Lower lobe of right lung (tissue), 2 donors: ENCODE data around the gene GYG1. TPM values are rescaled to one million over a fixed set of nuclear protein-coding genes. Genes with fewer than 3 reads are reported as not detected.

Experiments used
- ATAC-seq, 2 donors: fragments of 200-7000 bp; cut with Tn5 transposase; one replicate each; pipeline ENCODE4 v1.9.1; 2020 to 2022; ENCODE audit warnings: mild to moderate bottlenecking in 2 of 2, moderate library complexity in 2 of 2
- DNase-seq: peaks from one replicate; pipeline ENCODE4 v3.0.0-alpha.2; 2020
- H3K27ac ChIP-seq: fragments of 200-600 bp; one replicate; pipeline ENCODE4 v1.8.0; 2022
- H3K27me3 ChIP-seq: fragments of 200-600 bp; one replicate; pipeline ENCODE4 v1.8.0; 2022; ENCODE audit warnings: low read depth
- H3K36me3 ChIP-seq: fragments of 200-600 bp; one replicate; pipeline ENCODE4 v1.8.0; 2022; ENCODE audit warnings: mild to moderate bottlenecking
- H3K4me1 ChIP-seq: fragments of 200-600 bp; one replicate; pipeline ENCODE4 v1.8.0; 2022
- H3K4me3 ChIP-seq: fragments of 200-600 bp; one replicate; pipeline ENCODE4 v1.8.0; 2022; ENCODE audit warnings: mild to moderate bottlenecking
- H3K9me3 ChIP-seq: fragments of 200-600 bp; one replicate; pipeline ENCODE4 v1.8.0; 2022
- CTCF ChIP-seq: fragments of 200-600 bp; IDR thresholded peaks from one replicate; pipeline ENCODE4 v1.8.0; 2022; ENCODE audit warnings: antibody characterized with exemption, mild to moderate bottlenecking
- intact Hi-C: fragments of 100-400 bp; cut with DNase I; formaldehyde crosslinking; loops from one replicate; pipeline ENCODE4 v1.11.0; 2022
- total RNA-seq: library from RNA; stranded (reverse); fragmentation: NEBNext Ultra II Directional; extraction: Animal tissue kit (Norgen Biotek cat#: 25700); gene quantifications from one replicate; pipeline ENCODE4 v1.2.1, GENCODE V29; 2021
- donor health status: DM: no; HTN: yes; CAD: no; lungs with severe emphysema.

GYG1 gene
- total RNA-seq, 1 donor from 2014 or later: 51.3 TPM

GRCh38 chr3:148998715-148999423 is 7.5 kb downstream of the GYG1 start:
- DNase-seq (no peak), ATAC-seq (no peak)
- Histone ChIP-seq H3K27ac (peak overlapping the region; percentile 21), H3K27me3 (no peaks in the 10 kb centered on the region), H3K4me1 (peaks cover 18% of the 10 kb centered on the region), H3K4me3 (no peak overlapping the region), H3K36me3 (peaks cover 58% of the 10 kb centered on the region), H3K9me3 (no peaks in the 10 kb centered on the region)
- intact Hi-C loops: no loop called here
- TF ChIP-seq CTCF: no peak

- no peaks in the 10 kb centered on the region for H3K9me3 ChIP-seq
- no peak for TF ChIP-seq CTCF
- no peaks in the 10 kb centered on the region for H3K27me3 ChIP-seq
- no peak for ATAC-seq
- no peak overlapping the region for H3K4me3 ChIP-seq
- no peak for DNase-seq
- H3K4me1 ChIP-seq: peaks cover 18% of the 10 kb centered on the region
- peaks cover 60% of the 10 kb centered on the region for H3K36me3 ChIP-seq
- intact Hi-C loops: no loop called here
- H3K27ac ChIP-seq: no peak overlapping the region
These were observed 8.5 kb downstream of the GYG1 start for GRCh38 chr3:148999806-149000205.

GRCh38 chr3:149000206-149000745 is 8.9 kb downstream of the GYG1 start:
- DNase-seq (no peak), ATAC-seq (peak in 1 of 2 donors; percentile 48)
- intact Hi-C loops: no loop called here
- TF ChIP-seq CTCF: no peak
- no peak overlapping the region for H3K27ac ChIP-seq
- H3K4me3 ChIP-seq: no peak overlapping the region
- H3K27me3 ChIP-seq: no peaks in the 10 kb centered on the region
- peaks cover 56% of the 10 kb centered on the region for H3K36me3 ChIP-seq
- no peaks in the 10 kb centered on the region for H3K9me3 ChIP-seq
- peaks cover 18% of the 10 kb centered on the region for H3K4me1 ChIP-seq

GRCh38 chr3:149001727-149002126 is 10.4 kb downstream of the GYG1 start:
- Histone ChIP-seq H3K27ac (no peak overlapping the region), H3K36me3 (peaks cover 46% of the 10 kb centered on the region), H3K9me3 (no peaks in the 10 kb centered on the region), H3K4me1 (peaks cover 18% of the 10 kb centered on the region), H3K4me3 (no peak overlapping the region), H3K27me3 (no peaks in the 10 kb centered on the region)
- intact Hi-C loops: no loop called here
- TF ChIP-seq CTCF: no peak
- ATAC-seq (no peak), DNase-seq (no peak)

GRCh38 chr3:149003653-149004305 is 12.4 kb downstream of the GYG1 start:
- H3K4me1 ChIP-seq: peaks cover 8% of the 10 kb centered on the region
- H3K9me3 ChIP-seq: no peaks in the 10 kb centered on the region
- H3K27ac ChIP-seq: no peak overlapping the region
- intact Hi-C loops: no loop called here
- H3K36me3 ChIP-seq: peaks cover 45% of the 10 kb centered on the region
- no peak for DNase-seq
- TF ChIP-seq CTCF: no peak
- ATAC-seq: no peak
- H3K4me3 ChIP-seq: no peak overlapping the region
- no peaks in the 10 kb centered on the region for H3K27me3 ChIP-seq
